Stimulated activated CD4-positive, alpha-beta T cell treated with anti-CD3 and anti-CD28 coated beads, TNF-alpha, amount 100 ng/mL, for 4 hours (primary cell): ENCODE measurements around the gene DENND1A.
"Not testable (repeated sequence)": the region's sequence is repeated elsewhere in the genome, so short reads cannot be mapped to it uniquely, and the experiment has no call there.

Source experiments
- DNase-seq, 3 experiments: peaks; one replicate each; pipeline ENCODE4 v3.0.0-alpha.2; 2020; ENCODE audit warnings: low read depth in 3 of 3

DENND1A gene

GRCh38 chr9:123652416-123652815, 277.5 kb downstream of the DENND1A start:
- no peak for DNase-seq

- DNase-seq, result no peak
Observed at GRCh38 chr9:123651871-123652270, 278.1 kb downstream of the DENND1A start.

- DNase-seq, result no peak
Observed at GRCh38 chr9:123651273-123651672, 278.7 kb downstream of the DENND1A start.

- DNase-seq, result no peak
Observed at GRCh38 chr9:123649909-123650308, 280.0 kb downstream of the DENND1A start.

GRCh38 chr9:123647145-123647544, 282.8 kb downstream of the DENND1A start:
- DNase-seq, result no peak

- no peak for DNase-seq
Observed at GRCh38 chr9:123645762-123646161, 284.2 kb downstream of the DENND1A start.

GRCh38 chr9:123645126-123645525, 284.8 kb downstream of the DENND1A start:
- DNase-seq, result no peak

GRCh38 chr9:123643518-123643917, 286.4 kb downstream of the DENND1A start:
- DNase-seq, result no peak

- DNase-seq, result no peak
Observed at GRCh38 chr9:123642291-123643278, 287.3 kb downstream of the DENND1A start.

GRCh38 chr9:123640792-123641222, 289.1 kb downstream of the DENND1A start:
- DNase-seq, result no peak

- DNase-seq, result no peak
Observed at GRCh38 chr9:123639743-123640142, 290.2 kb downstream of the DENND1A start.

- DNase-seq, result no peak
Observed at GRCh38 chr9:123637945-123638634, 291.8 kb downstream of the DENND1A start.

GRCh38 chr9:123637606-123637944, 292.4 kb downstream of the DENND1A start:
- no peak for DNase-seq

- not testable (repeated sequence) for DNase-seq
Observed at GRCh38 chr9:123636805-123637204, 293.1 kb downstream of the DENND1A start.

- DNase-seq, result no peak
Observed at GRCh38 chr9:123631862-123632261, 298.1 kb downstream of the DENND1A start.

GRCh38 chr9:123630233-123630632, 299.7 kb downstream of the DENND1A start:
- DNase-seq, result no peak

GRCh38 chr9:123629531-123629930, 300.4 kb downstream of the DENND1A start:
- no peak for DNase-seq

- no peak for DNase-seq
Observed at GRCh38 chr9:123622711-123623241, 307.1 kb downstream of the DENND1A start.

- no peak for DNase-seq
Observed at GRCh38 chr9:123620239-123620638, 309.7 kb downstream of the DENND1A start.

GRCh38 chr9:123617952-123618678, 311.8 kb downstream of the DENND1A start:
- no peak for DNase-seq

GRCh38 chr9:123617286-123617685, 312.6 kb downstream of the DENND1A start:
- no peak for DNase-seq

- DNase-seq, result no peak
Observed at GRCh38 chr9:123616707-123617106, 313.2 kb downstream of the DENND1A start.
